GM03348 (cell line): Measurements from ENCODE around the gene LRMDA.

Experiments
- DNase-seq: peaks from one replicate; pipeline ENCODE4 v3.0.0; 2012; ENCODE audit warnings: low spot score

LRMDA gene

DNA sequence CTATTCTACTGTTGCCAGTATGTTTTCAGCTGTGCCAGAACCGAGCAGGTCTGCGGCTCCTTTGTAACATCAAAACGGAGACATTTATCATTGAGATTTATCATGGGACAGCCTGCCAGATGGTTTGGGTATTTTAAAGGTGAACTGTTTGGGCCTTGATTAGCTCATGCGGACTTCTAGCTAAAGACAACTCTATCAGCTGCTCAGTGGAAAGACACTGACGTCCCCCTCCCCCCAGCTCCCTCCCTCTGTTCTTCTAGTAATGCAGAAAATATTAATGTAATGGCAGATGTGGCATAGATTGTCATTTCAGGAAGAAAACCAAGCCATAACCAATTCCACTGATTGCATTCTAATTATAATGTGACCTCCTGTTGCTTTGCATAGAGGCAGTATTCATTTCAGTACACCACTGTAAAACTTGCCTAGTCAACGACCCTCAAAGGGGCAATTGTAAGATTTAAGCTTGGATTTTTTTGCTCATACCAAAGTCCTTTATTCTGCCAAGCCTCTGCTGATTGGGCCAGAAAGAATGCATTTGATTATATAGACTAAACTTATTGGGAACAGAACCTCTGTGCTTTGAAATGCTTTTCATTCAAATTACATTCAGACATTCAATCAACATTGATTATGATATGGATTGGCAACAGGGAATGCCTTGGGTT lies 966.8 kb downstream of the LRMDA start:
- DNase-seq = no peak

- DNase-seq = no peak
These were observed 967.8 kb downstream of the LRMDA start for GRCh38 chr10:76399226-76399625.

- no peak for DNase-seq
These were observed 969.6 kb downstream of the LRMDA start for GRCh38 chr10:76401006-76401405.

DNA sequence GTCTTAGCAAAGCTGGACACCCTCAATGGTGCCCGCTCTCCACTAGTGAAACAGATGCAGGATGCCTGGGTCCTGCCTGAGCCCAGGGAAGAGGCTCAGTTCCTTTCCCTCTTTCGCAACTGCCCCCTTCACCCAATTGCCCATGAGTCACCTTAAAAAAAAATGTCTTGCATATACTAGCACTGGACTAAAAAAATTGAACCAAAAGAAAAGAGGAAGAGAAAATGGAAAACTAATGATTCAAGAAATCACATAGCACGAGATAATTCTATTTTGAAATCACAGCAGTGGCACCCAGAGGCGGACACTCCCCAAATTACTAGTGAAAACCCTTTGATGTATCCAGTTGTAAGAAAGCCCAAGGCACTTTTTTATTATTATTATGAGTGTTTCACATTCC lies 972.5 kb downstream of the LRMDA start:
- peak; percentile 67 for DNase-seq

DNA sequence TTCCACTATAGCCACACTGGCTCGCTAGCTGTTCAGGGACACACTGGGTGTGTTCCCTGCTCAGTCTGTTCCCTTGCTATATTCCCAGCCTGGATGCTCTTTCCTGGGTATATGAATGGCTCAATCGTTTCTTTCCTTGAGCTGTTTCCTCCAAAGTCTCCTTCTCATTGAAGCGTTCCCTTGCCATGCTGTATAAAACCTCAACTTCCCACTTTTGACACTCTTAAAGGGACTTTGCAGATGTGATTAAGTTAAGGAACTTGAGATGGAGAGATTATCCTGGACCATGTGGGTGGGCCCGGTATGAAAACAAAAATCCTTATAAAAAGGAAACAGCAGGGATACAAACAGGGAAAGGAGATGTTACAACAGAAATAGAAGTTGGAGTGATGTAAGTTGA lies 973.1 kb downstream of the LRMDA start:
- DNase-seq = no peak

DNA sequence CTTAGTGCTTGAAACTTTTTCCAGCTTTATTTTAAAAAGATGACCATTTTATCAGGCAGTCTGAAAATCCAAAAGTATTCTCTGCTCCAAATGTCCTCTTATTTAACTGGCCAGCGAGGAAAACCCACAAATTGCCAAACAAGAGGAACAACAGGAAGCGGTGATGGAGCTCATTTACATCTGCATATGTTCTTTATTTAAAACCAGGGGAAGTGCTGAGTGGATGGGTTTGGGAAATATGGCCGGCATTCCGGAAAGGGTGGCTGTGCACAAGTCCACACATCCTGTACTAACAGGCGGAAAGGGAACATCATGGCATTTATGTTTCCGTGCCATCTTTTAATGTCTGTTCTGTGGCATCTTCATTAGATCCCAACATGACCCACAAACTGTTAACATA lies 974.5 kb downstream of the LRMDA start:
- DNase-seq = no peak

DNA sequence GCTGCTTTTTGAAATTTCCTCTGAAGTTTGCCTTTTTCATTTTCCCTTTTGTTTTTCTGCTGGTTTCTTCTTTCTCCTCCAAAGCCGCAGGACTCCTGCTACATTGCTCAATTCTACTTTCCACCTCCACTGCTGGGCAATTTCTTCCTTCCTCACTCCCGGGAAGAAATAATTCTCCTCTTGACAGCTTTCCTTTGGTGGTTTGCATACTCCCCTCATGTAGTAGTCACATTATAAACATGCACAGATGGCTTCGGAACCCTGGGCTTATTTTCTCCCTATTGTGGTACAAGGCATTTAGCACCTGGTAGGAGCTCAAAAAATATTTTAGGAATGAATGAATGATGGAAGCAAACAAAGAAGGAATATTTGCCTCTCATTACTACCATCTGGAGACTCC lies 977.2 kb downstream of the LRMDA start:
- peak; percentile 26 for DNase-seq

GRCh38 chr10:76411729-76412435 lies 980.5 kb downstream of the LRMDA start:
- peak; percentile 80 for DNase-seq

DNA sequence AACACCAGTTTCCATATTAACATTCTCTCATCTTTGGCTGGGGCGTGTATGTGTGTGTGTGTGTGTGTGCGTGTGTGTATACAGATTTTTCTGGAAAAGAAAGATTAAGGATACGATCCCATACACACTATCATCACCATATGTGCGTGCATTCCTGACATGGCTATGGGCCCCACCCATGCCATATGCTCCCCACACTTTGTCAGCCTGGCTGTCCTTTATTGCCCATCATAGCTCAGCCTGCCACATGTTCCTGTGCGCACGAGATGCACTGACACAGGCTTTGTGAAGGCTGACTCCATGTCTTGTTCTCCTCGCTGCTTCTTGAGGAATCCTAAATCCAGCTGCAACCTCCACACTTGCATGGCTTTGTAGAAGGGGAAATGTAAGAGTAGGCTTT lies 984.1 kb downstream of the LRMDA start:
- DNase-seq = no peak

- DNase-seq = no peak
These were observed 985.2 kb downstream of the LRMDA start for GRCh38 chr10:76416642-76417041.

DNA sequence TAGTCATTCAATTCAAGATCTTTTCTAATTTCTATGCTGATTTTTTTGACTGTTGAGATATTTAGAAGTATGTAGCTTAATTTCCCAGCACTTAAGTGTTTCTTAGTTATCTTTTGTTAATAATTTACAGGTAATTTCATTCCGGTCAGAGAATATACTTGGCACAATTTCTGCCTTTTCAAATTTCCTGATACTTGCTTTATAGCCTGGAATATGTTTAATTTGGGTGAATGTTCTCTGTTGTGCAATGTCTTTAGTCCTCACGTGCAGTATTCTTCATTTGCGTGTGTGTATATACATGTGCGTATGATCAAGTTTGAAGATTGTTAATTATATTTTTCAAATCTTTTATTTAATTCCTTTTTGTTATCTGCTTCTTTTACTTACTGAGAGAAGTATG lies 989.3 kb downstream of the LRMDA start:
- no peak for DNase-seq

DNA sequence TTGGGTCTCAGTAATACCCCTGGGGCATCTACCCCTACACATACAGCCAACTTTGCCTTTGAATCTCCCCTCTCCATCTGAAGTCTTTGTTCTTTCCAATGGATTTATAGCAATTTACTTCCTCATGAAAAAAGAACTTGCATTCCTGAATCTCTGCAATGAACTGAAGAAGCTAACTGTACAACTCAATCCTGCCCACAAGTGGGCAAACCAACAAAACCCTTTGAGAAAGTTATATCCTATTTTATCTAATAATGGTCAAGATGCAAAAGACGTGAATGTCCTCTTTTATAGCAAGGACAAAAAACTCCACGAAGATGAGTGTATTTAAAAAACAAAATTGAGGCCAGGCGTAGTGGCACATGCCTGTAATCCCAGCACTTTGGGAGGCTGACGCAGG lies 991.3 kb downstream of the LRMDA start:
- DNase-seq = no peak

- DNase-seq = peak; percentile 71
These were observed 997.3 kb downstream of the LRMDA start for GRCh38 chr10:76428551-76429367.

GRCh38 chr10:76429368-76430060 lies 998.1 kb downstream of the LRMDA start:
- DNase-seq = peak; percentile 20

GRCh38 chr10:76430061-76430645 lies 998.7 kb downstream of the LRMDA start:
- DNase-seq = peak; percentile 37

- peak; percentile 89 for DNase-seq
These were observed 1000.9 kb downstream of the LRMDA start for GRCh38 chr10:76432016-76433012.

- no peak for DNase-seq
These were observed 1002.0 kb downstream of the LRMDA start for GRCh38 chr10:76433161-76434005.

- no peak for DNase-seq
These were observed 1003.7 kb downstream of the LRMDA start for GRCh38 chr10:76435157-76435556.

DNA sequence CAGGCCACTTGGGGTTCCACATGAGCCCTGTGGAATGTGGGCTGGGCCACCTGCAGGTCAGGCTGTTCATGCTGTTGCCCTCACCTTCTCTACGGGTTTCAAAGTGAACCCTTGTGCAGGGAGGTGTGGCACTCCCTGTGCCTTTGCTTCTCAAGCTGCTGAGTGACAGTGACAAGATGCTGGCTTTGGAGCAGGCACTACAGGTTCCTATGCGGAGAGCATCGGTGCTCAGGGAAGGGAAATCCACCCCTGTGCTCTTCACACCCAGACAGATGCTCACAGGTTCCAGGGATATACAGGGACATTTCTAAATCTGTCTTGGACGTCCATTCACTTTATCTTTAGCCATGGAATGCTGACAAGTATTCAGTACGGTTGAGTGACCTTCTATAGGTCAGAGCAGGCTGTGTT lies 1005.0 kb downstream of the LRMDA start:
- DNase-seq = no peak

GRCh38 chr10:76436981-76437380 lies 1005.6 kb downstream of the LRMDA start:
- DNase-seq = no peak
